HepG2 (cell line): ENCODE measurements around the gene KIRREL2. TPM values are rescaled to one million over a fixed set of nuclear protein-coding genes. Genes with fewer than 3 reads are reported as not detected.
A peak's percentile ranks its signal among the peaks of the same experiment; 100 is the strongest.

Experiments
- CREM ChIP-seq, 2 experiments: sonication (generic) in 1 of 2; formaldehyde crosslinking in 1 of 2; IDR thresholded peaks; 2 replicates each; pipeline versions ENCODE4 v1.4.0 to v1.6.1; 2016 to 2020; ENCODE audit warnings: antibody characterized with exemption in 1 of 2, mild to moderate bottlenecking in 1 of 2, missing genetic modification reagents in 1 of 2
- HES4 ChIP-seq: sonication (generic); formaldehyde crosslinking; IDR thresholded peaks from 2 replicates; pipeline ENCODE4 v1.9.0; 2021; ENCODE audit warnings: mild to moderate bottlenecking, missing genetic modification reagents, borderline replicate concordance
- PAXIP1 ChIP-seq: sonication (generic); formaldehyde crosslinking; conservative IDR thresholded peaks from 2 replicates; pipeline ENCODE4 v1.4.0; 2020; ENCODE audit warnings: mild to moderate bottlenecking, missing genetic modification reagents, moderate library complexity
- REST ChIP-seq, 2 experiments: IDR thresholded peaks; 2 replicates each; pipeline ENCODE4 v1.6.1; 2011 to 2012; ENCODE audit warnings: low read length in 2 of 2, borderline replicate concordance in 1 of 2, low read depth in 1 of 2, mild to moderate bottlenecking in 1 of 2, moderate library complexity in 1 of 2
- TOPORS ChIP-seq: sonication (generic); formaldehyde crosslinking; IDR thresholded peaks from 2 replicates; pipeline ENCODE4 v1.8.0; 2023; ENCODE audit warnings: mild to moderate bottlenecking, missing genetic modification reagents
- UBTF ChIP-seq: sonication (generic); formaldehyde crosslinking; IDR thresholded peaks from 2 replicates; pipeline ENCODE4 v1.4.0; 2020; ENCODE audit warnings: mild to moderate bottlenecking, missing genetic modification reagents
- ZBTB44 ChIP-seq: sonication (generic); formaldehyde crosslinking; IDR thresholded peaks from 2 replicates; pipeline ENCODE4 v1.4.0; 2020; ENCODE audit warnings: missing genetic modification reagents
- ZNF17 ChIP-seq: sonication (generic); formaldehyde crosslinking; IDR thresholded peaks from 2 replicates; pipeline ENCODE4 v1.5.0; 2020; ENCODE audit warnings: mild to moderate bottlenecking, missing genetic modification reagents
- ZNF451 ChIP-seq: sonication (generic); formaldehyde crosslinking; IDR thresholded peaks from 2 replicates; pipeline ENCODE4 v1.5.0; 2020; ENCODE audit warnings: mild to moderate bottlenecking, missing genetic modification reagents
- ZNF512B ChIP-seq: sonication (generic); formaldehyde crosslinking; IDR thresholded peaks from 2 replicates; pipeline ENCODE4 v1.5.1; 2020; ENCODE audit warnings: missing genetic modification reagents, mild to moderate bottlenecking, borderline replicate concordance
- ZNF839 ChIP-seq: sonication (generic); formaldehyde crosslinking; IDR thresholded peaks from 2 replicates; pipeline ENCODE4 v1.4.0; 2020; ENCODE audit warnings: missing genetic modification reagents, mild to moderate bottlenecking, borderline replicate concordance
- ZSCAN9 ChIP-seq: IDR thresholded peaks from 2 replicates; pipeline ENCODE4 v1.6.1; 2016; ENCODE audit warnings: borderline replicate concordance
- ZZZ3 ChIP-seq: sonication (generic); formaldehyde crosslinking; IDR thresholded peaks from 2 replicates; pipeline ENCODE4 v1.4.0; 2020; ENCODE audit warnings: missing genetic modification reagents, mild to moderate bottlenecking, borderline replicate concordance
- polyA plus RNA-seq, 8 experiments: library from polyadenylated mRNA; depleted of rRNA in 3 of 8; stranded (reverse) in 7 of 8; unstranded in 1 of 8; fragments of >200 nt; fragmentation: Illumina TruSeq in 4 of 8; extraction: Trizol in 4 of 8; gene quantifications; 2 replicates each; pipeline versions ENCODE4 v1.2.1 to v1.2.3, GENCODE V29; 2011 to 2016; ENCODE audit warnings: low read depth in 4 of 8, missing spikeins in 1 of 8, mixed read lengths in 1 of 8; ENCODE audit not compliant: insufficient read depth in 1 of 8
- total RNA-seq, 5 experiments: library from RNA; depleted of rRNA; stranded (reverse); fragments of >200 nt; fragmentation: Illumina TruSeq; extraction: Trizol; gene quantifications; 2 replicates each; pipeline ENCODE4 v1.2.3, GENCODE V29; 2016; ENCODE audit warnings: low read depth in 1 of 5

Gene KIRREL2
- total and polyA plus RNA-seq, 2 of the 13 experiments (the other 11 are each of a cell fraction or from before 2014, with no cell fraction given), result 0.18 to 2.4 TPM

GRCh38 chr19:35828692-35829301, 27.9 kb upstream of the KIRREL2 start (continued):
- peak; percentile 98 for TF ChIP-seq ZBTB44 (CRISPR knock-in tag)
- 0 out of 2 replicates have a peak, but pooled peaks have one; percentile 58 for TF ChIP-seq TOPORS (CRISPR knock-in tag)
- no peak for TF ChIP-seq ZNF839 (CRISPR knock-in tag)
- TF ChIP-seq PAXIP1 (CRISPR knock-in tag), result 0 out of 2 replicates have a peak, but pooled peaks have one; percentile 24
- TF ChIP-seq HES4 (CRISPR knock-in tag), result peak; percentile 97
- 0 out of 2 replicates have a peak, but pooled peaks have one; percentile 82 for TF ChIP-seq ZNF451
- peak; percentile 71; the same call in 1 of the 2 replicates for TF ChIP-seq ZNF17 (CRISPR knock-in tag)
- peak in 1 of 2 experiments; percentile 100 for TF ChIP-seq REST (IDR thresholded peaks at IDR 0.05; ENCODE audit: borderline replicate concordance in 1 of 2, low read depth in 1 of 2, low read length in 2 of 2)
- TF ChIP-seq ZNF512B (CRISPR knock-in tag), result no peak
- no peak for TF ChIP-seq UBTF
- no peak for TF ChIP-seq ZZZ3 (CRISPR knock-in tag)
- peak; percentile 99 for TF ChIP-seq ZSCAN9 (CRISPR knock-in tag)
- no peak for TF ChIP-seq CREM (IDR thresholded peaks at IDR 0.05)
- TF ChIP-seq CREM (CRISPR knock-in tag; IDR thresholded peaks at IDR 0.05), result no peak
